GM18508 (cell line): ENCODE measurements around the gene GBE1.
"Not testable (repeated sequence)": the region's sequence is repeated elsewhere in the genome, so short reads cannot be mapped to it uniquely, and the experiment has no call there.

Experiments
- ATAC-seq: cut with Tn5 transposase; IDR thresholded peaks from one replicate; pipeline ENCODE4 v1.9.1; 2021; ENCODE audit warnings: moderate number of reproducible peaks; ENCODE audit not compliant: insufficient read depth, unreplicated experiment

The GBE1 gene

GRCh38 chr3:81550415-81550814 lies 211.0 kb downstream of the GBE1 start:
- ATAC-seq: no peak

- ATAC-seq: no peak
Observed at GRCh38 chr3:81549831-81550230, 211.6 kb downstream of the GBE1 start.

- no peak for ATAC-seq
Observed at GRCh38 chr3:81549388-81549787, 212.1 kb downstream of the GBE1 start.

GRCh38 chr3:81545572-81545971 lies 215.9 kb downstream of the GBE1 start:
- no peak for ATAC-seq

- ATAC-seq: no peak
Observed at GRCh38 chr3:81544385-81544784, 217.1 kb downstream of the GBE1 start.

GRCh38 chr3:81540787-81541186 lies 220.7 kb downstream of the GBE1 start:
- ATAC-seq: no peak

GRCh38 chr3:81531846-81532245 lies 229.6 kb downstream of the GBE1 start:
- no peak for ATAC-seq

GRCh38 chr3:81531263-81531662 lies 230.2 kb downstream of the GBE1 start:
- ATAC-seq: no peak

GRCh38 chr3:81530180-81530939 lies 231.1 kb downstream of the GBE1 start:
- ATAC-seq: no peak

- ATAC-seq: no peak
Observed at GRCh38 chr3:81521855-81522254, 239.6 kb downstream of the GBE1 start.

- ATAC-seq: no peak
Observed at GRCh38 chr3:81518945-81519344, 242.5 kb downstream of the GBE1 start.

- no peak for ATAC-seq
Observed at GRCh38 chr3:81516042-81516441, 245.4 kb downstream of the GBE1 start.

GRCh38 chr3:81513591-81513990 lies 247.9 kb downstream of the GBE1 start:
- ATAC-seq: no peak

GRCh38 chr3:81503026-81503425 lies 258.4 kb downstream of the GBE1 start:
- ATAC-seq: no peak

- ATAC-seq: no peak
Observed at GRCh38 chr3:81502236-81502635, 259.2 kb downstream of the GBE1 start.

GRCh38 chr3:81500039-81500438 lies 261.4 kb downstream of the GBE1 start:
- ATAC-seq: peak; percentile 75

- ATAC-seq: no peak
Observed at GRCh38 chr3:81497572-81498251, 263.7 kb downstream of the GBE1 start.

GRCh38 chr3:81496407-81497104 lies 264.9 kb downstream of the GBE1 start:
- ATAC-seq: no peak

GRCh38 chr3:81492471-81492870 lies 269.0 kb downstream of the GBE1 start:
- not testable (repeated sequence) for ATAC-seq

- no peak for ATAC-seq
Observed at GRCh38 chr3:81492040-81492439, 269.4 kb downstream of the GBE1 start.

- ATAC-seq: peak; percentile 81
Observed at GRCh38 chr3:81490541-81491288, 270.7 kb downstream of the GBE1 start.
